ENCODE measurements around the gene NSUN5.

DNA sequence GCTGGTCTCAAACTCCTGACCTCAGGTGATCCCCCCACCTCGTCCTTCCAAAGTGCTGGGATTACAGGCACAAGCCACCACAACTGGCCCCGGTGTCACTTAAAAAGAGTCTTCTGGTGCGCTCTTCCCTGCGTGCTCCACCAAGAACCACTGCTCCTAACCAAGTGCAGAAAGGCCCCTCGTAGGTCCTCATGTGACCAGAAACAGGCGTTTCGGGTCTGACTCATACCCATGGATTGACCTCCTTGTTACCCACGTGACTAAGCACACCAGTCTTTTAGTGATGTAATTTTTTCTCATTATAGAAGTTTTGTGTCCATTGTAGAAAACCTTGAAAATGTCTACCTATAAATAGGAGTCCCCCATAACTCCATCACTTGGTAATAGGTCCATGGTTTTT, 33.3 kb upstream of the NSUN5 start:
- TF ChIP-seq CTCF (IDR thresholded peaks at IDR 0.05) (no peak), POLR2A (IDR thresholded peaks at IDR 0.05) (no peak)

Data from esophagus squamous epithelium (tissue), 4 donors.